Activated CD8-positive, alpha-beta memory T cell treated with anti-CD3 and anti-CD28 coated beads, Interleukin-2, amount 50 U/mL, for 4 hours (primary cell): ENCODE measurements around the gene CST3.
A peak's percentile ranks its signal among the peaks of the same experiment; 100 is the strongest.
"Not testable (repeated sequence)": the region's sequence is repeated elsewhere in the genome, so short reads cannot be mapped to it uniquely, and the experiment has no call there.

ENCODE experiments used
- DNase-seq: peaks from one replicate; pipeline ENCODE4 v3.0.0-alpha.2; 2020

The CST3 gene

GRCh38 chr20:23625236-23625964 is 12.4 kb downstream of the CST3 start:
- DNase-seq = no peak

GRCh38 chr20:23624324-23624691 is 13.4 kb downstream of the CST3 start:
- no peak for DNase-seq

GRCh38 chr20:23623666-23624323 is 14.0 kb downstream of the CST3 start:
- DNase-seq = no peak

GRCh38 chr20:23622839-23623343 is 14.9 kb downstream of the CST3 start:
- no peak for DNase-seq

GRCh38 chr20:23622401-23622800 is 15.4 kb downstream of the CST3 start:
- not testable (repeated sequence) for DNase-seq

- not testable (repeated sequence) for DNase-seq
These were observed 16.9 kb downstream of the CST3 start for GRCh38 chr20:23620670-23621386.

- no peak for DNase-seq
These were observed 23.6 kb downstream of the CST3 start for GRCh38 chr20:23614163-23614562.

GRCh38 chr20:23613676-23614075 is 24.1 kb downstream of the CST3 start:
- DNase-seq = no peak

- DNase-seq = no peak
These were observed 25.4 kb downstream of the CST3 start for GRCh38 chr20:23612396-23612795.

- DNase-seq = no peak
These were observed 28.2 kb downstream of the CST3 start for GRCh38 chr20:23609486-23610109.

GRCh38 chr20:23608251-23608846 is 29.4 kb downstream of the CST3 start:
- no peak for DNase-seq

GRCh38 chr20:23607497-23608245 is 30.1 kb downstream of the CST3 start:
- DNase-seq = no peak

GRCh38 chr20:23606652-23607049 is 31.1 kb downstream of the CST3 start:
- peak; percentile 61 for DNase-seq

- no peak for DNase-seq
These were observed 31.7 kb downstream of the CST3 start, which contains the start of gene CST9 for GRCh38 chr20:23605867-23606651. Gene CST9 (minus strand): TSS chr20:23605917. CDS start chr20:23605864, 53 bp downstream.

GRCh38 chr20:23604306-23604705 is 33.4 kb downstream of the CST3 start:
- no peak for DNase-seq

- DNase-seq = no peak
These were observed 34.4 kb downstream of the CST3 start for GRCh38 chr20:23603321-23603720.

- no peak for DNase-seq
These were observed 35.1 kb downstream of the CST3 start for GRCh38 chr20:23602699-23603098.

- DNase-seq = no peak
These were observed 35.5 kb downstream of the CST3 start for GRCh38 chr20:23602241-23602640.

- no peak for DNase-seq
These were observed 36.0 kb downstream of the CST3 start for GRCh38 chr20:23601715-23602114.

- no peak for DNase-seq
These were observed 39.3 kb downstream of the CST3 start for GRCh38 chr20:23598481-23598880.

- no peak for DNase-seq
These were observed 41.0 kb downstream of the CST3 start for GRCh38 chr20:23596579-23597250.
